Cardiac muscle cell (in vitro differentiated cells and primary cell): ENCODE results near the gene MAGED1. TPM values are rescaled to one million over a fixed set of nuclear protein-coding genes. Genes with fewer than 3 reads are reported as not detected.

Experiments
- DNase-seq, 2 donors: peaks; one replicate each; pipeline versions ENCODE4 v3.0.0 to v3.0.0-alpha.2; 2010 to 2017; ENCODE audit warnings: low read depth in 1 of 2, low spot score in 1 of 2
- H3K27ac ChIP-seq: fragments of 200-600 bp; sonication (generic); 2 replicates; pipeline ENCODE4 v1.5.1; 2016
- H3K27me3 ChIP-seq: fragments of 200-600 bp; sonication (generic); 2 replicates; pipeline ENCODE4 v1.6.0; 2016; ENCODE audit warnings: control low read depth
- H3K36me3 ChIP-seq: fragments of 200-600 bp; sonication (generic); 2 replicates; pipeline ENCODE4 v1.5.1; 2016; ENCODE audit warnings: control low read depth
- H3K4me1 ChIP-seq: fragments of 200-600 bp; sonication (generic); 2 replicates; pipeline ENCODE4 v1.8.1; 2017; ENCODE audit warnings: low read depth, mild to moderate bottlenecking, mixed run types
- H3K4me3 ChIP-seq: fragments of 200-600 bp; sonication (generic); 2 replicates; pipeline ENCODE4 v1.5.1; 2016; ENCODE audit warnings: mild to moderate bottlenecking
- H3K9me3 ChIP-seq: fragments of 200-600 bp; sonication (generic); 2 replicates; pipeline ENCODE4 v1.5.1; 2017; ENCODE audit warnings: low read depth, mild to moderate bottlenecking, control low read depth
- CTCF ChIP-seq: IDR thresholded peaks from 2 replicates; pipeline ENCODE4 v1.5.1; 2012; ENCODE audit warnings: low read depth, mild to moderate bottlenecking, low read length
- polyA plus RNA-seq: library from polyadenylated mRNA; unstranded; fragments of >200 nt; fragmentation: Nextera tagmentation; extraction: Ambion mirVana; gene quantifications from 2 replicates; pipeline ENCODE4 v1.2.1, GENCODE V29; 2016
- total RNA-seq: library from RNA; depleted of rRNA; stranded (reverse); fragments of >200 nt; gene quantifications from 2 replicates; pipeline ENCODE4 v1.2.3, GENCODE V29; 2016

Gene MAGED1
- total and polyA plus RNA-seq, 2 experiments from 2014 or later: 319 to 486 TPM

- no peak for TF ChIP-seq CTCF
- H3K4me3 ChIP-seq: no peak overlapping the region
- no peaks in the 10 kb centered on the region for H3K4me1 ChIP-seq
- no peak for DNase-seq
- no peaks in the 10 kb centered on the region for H3K27me3 ChIP-seq
- H3K27ac ChIP-seq: no peak overlapping the region
- H3K9me3 ChIP-seq: no peaks in the 10 kb centered on the region
- no peaks in the 10 kb centered on the region for H3K36me3 ChIP-seq
Observed at GRCh38 chrX:51922561-51922960, 29.1 kb downstream of the MAGED1 start.

- no peaks in the 10 kb centered on the region for H3K9me3 ChIP-seq
- DNase-seq: no peak
- H3K4me1 ChIP-seq: no peaks in the 10 kb centered on the region
- no peak overlapping the region for H3K27ac ChIP-seq
- TF ChIP-seq CTCF: no peak
- H3K36me3 ChIP-seq: no peaks in the 10 kb centered on the region
- H3K4me3 ChIP-seq: no peak overlapping the region
- H3K27me3 ChIP-seq: no peaks in the 10 kb centered on the region
Observed at GRCh38 chrX:51931566-51932150, 38.2 kb downstream of the MAGED1 start.

Other genes with a start within 250 kb of the MAGED1 start
- gene CENPVL2, start 210.8 kb upstream of the MAGED1 start, total RNA-seq: 1.4 TPM in 2 replicates
- 1.2 and 1.6 TPM in 2 replicates for gene CENPVL2, start 210.8 kb upstream of the MAGED1 start, polyA plus RNA-seq
- 1.4 TPM in 2 replicates for gene CENPVL1, start 183.1 kb upstream of the MAGED1 start, total RNA-seq
- 1.2 and 1.6 TPM in 2 replicates for gene CENPVL1, start 183.1 kb upstream of the MAGED1 start, polyA plus RNA-seq
- gene GSPT2, start 150.2 kb upstream of the MAGED1 start, total RNA-seq: 11.1 and 14.1 TPM in 2 replicates
- gene GSPT2, start 150.2 kb upstream of the MAGED1 start, polyA plus RNA-seq: 12.1 and 18.7 TPM in 2 replicates
- 25.0 and 32.1 TPM in 2 replicates for gene MAGED4B, start 175.6 kb downstream of the MAGED1 start, total RNA-seq
- 99.6 and 106 TPM in 2 replicates for gene MAGED4B, start 175.6 kb downstream of the MAGED1 start, polyA plus RNA-seq